K562 (cell line): Measurements from ENCODE around the gene VEGFA.

Source experiments
- CHD2 ChIP-seq: IDR thresholded peaks from 2 replicates; pipeline ENCODE4 v1.6.1; 2011; ENCODE audit warnings: low read depth, low read length
- CTBP1 ChIP-seq: fragments of 450-650 bp; IDR thresholded peaks from 2 replicates; pipeline ENCODE4 v1.6.1; 2016; ENCODE audit warnings: borderline replicate concordance
- CTCF ChIP-seq, 3 experiments: IDR thresholded peaks in 2 of 3; conservative IDR thresholded peaks in 1 of 3; 2 replicates each; pipeline ENCODE4 v1.5.1; 2011 to 2012; ENCODE audit warnings: low read length in 3 of 3, mild to moderate bottlenecking in 3 of 3, control low read depth in 2 of 3, improper control_type of control experiment in 1 of 3, inconsistent platforms in 1 of 3, low read depth in 1 of 3, mixed read lengths in 1 of 3, moderate library complexity in 1 of 3; ENCODE audit not compliant: insufficient read depth in 2 of 3
- CUX1 ChIP-seq: fragments of 200-800 bp; sonication (Bioruptor generic); IDR thresholded peaks from 2 replicates; pipeline ENCODE4 v1.6.1; 2016; ENCODE audit warnings: missing genetic modification characterization, missing compliant biosample characterization
- MAFF ChIP-seq: IDR thresholded peaks from 2 replicates; pipeline ENCODE4 v1.6.1; 2012; ENCODE audit warnings: low read length, improper control_type of control experiment
- POLR2A ChIP-seq: fragments of 450-650 bp; conservative IDR thresholded peaks from 2 replicates; pipeline ENCODE4 v1.6.1; 2016
- ZKSCAN8 ChIP-seq: fragments of 200-800 bp; sonication (Bioruptor generic); IDR thresholded peaks from 2 replicates; pipeline ENCODE4 v1.6.1; 2016; ENCODE audit warnings: missing genetic modification characterization, missing compliant biosample characterization
- ZNF407 ChIP-seq: fragments of 450-650 bp; IDR thresholded peaks from 2 replicates; pipeline ENCODE4 v1.6.1; 2016; ENCODE audit warnings: low read depth

- TF ChIP-seq CTCF (IDR thresholded peaks at IDR 0.05 in 2 of 3, conservative IDR thresholded peaks at IDR 0.05 in 1 of 3; ENCODE audit: insufficient read depth in 2 of 3, low read depth in 1 of 3, low read length in 3 of 3) = no peak
- no peak for TF ChIP-seq POLR2A
- no peak for TF ChIP-seq CTBP1
- no peak for TF ChIP-seq CUX1 (CRISPR knock-in tag)
- TF ChIP-seq MAFF = no peak
- TF ChIP-seq CHD2 = peak; percentile 48; the same call in 1 of the 2 replicates
- no peak for TF ChIP-seq ZNF407
- TF ChIP-seq ZKSCAN8 = no peak
Measured at GRCh38 chr6:43771858-43772680, 2.1 kb downstream of the VEGFA start.
